Right ventricle myocardium inferior (tissue), 1 donor: ENCODE measurements around the gene TPM1. TPM values are rescaled to one million over a fixed set of nuclear protein-coding genes. Genes with fewer than 3 reads are reported as not detected.
"Not testable (repeated sequence)": the region's sequence is repeated elsewhere in the genome, so short reads cannot be mapped to it uniquely, and the experiment has no call there.

Experiments used
- ATAC-seq: fragments of 200-7000 bp; cut with Tn5 transposase; one replicate; pipeline ENCODE4 v1.9.1; 2020; ENCODE audit warnings: mild to moderate bottlenecking, moderate library complexity
- DNase-seq: peaks from one replicate; pipeline ENCODE4 v3.0.0; 2021; ENCODE audit errors: missing footprints
- intact Hi-C: fragments of 100-400 bp; cut with DNase I; formaldehyde crosslinking; loops from one replicate; pipeline ENCODE4 v1.11.0; 2022
- total RNA-seq: library from RNA; stranded (reverse); fragmentation: NEBNext Ultra II Directional; extraction: Animal tissue kit (Norgen Biotek cat#: 25700); gene quantifications from one replicate; pipeline ENCODE4 v1.2.1, GENCODE V29; 2021
- donor health status: DM: no; HTN: yes; CAD: no; lungs with severe emphysema.

Gene TPM1
- total RNA-seq, 1 donor from 2014 or later: 13,805 TPM

- no peak for ATAC-seq
- intact Hi-C loops: no loop called here
- no peak for DNase-seq
Observed at GRCh38 chr15:63104727-63105126, 62.2 kb downstream of the TPM1 start.

GRCh38 chr15:63105354-63105753, 62.8 kb downstream of the TPM1 start:
- ATAC-seq, intact Hi-C loops, DNase-seq: not testable (repeated sequence)

- DNase-seq (no peak), ATAC-seq (no peak)
- intact Hi-C loops: no loop called here
Observed at GRCh38 chr15:63107895-63108546, 65.5 kb downstream of the TPM1 start.

- intact Hi-C loops: no loop called here
- ATAC-seq (no peak), DNase-seq (no peak)
Observed at GRCh38 chr15:63109498-63109897, 67.0 kb downstream of the TPM1 start.

GRCh38 chr15:63109920-63110319, 67.4 kb downstream of the TPM1 start:
- intact Hi-C loops: no loop called here
- ATAC-seq (no peak), DNase-seq (no peak)

DNA sequence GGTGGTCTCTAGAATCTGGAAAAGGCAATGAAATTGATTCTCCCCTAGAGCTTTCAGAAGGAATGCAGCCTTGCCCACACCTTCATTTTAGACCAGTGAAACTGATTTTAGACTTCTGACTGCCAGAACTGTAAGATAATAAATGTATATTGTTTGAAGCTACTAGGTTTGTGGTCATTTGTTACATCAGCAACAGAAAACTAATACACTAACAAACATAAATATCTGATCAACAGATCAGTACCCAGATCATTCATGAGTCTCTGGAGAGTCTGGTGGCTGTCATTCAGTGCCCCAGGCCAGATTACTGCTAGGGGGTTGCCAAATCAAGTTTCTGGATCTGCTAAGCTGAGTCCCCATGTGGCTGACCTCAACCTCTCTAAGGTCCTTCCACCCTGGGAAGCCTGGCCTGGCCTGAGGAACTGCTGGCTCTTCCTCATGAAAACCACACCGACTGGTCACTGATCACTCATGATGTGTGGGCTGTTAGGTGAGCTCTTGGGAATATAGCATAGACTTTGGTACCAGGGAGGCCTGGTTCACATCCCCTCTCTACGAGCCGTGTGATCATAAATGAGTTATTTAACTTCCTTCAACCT, 68.0 kb downstream of the TPM1 start:
- intact Hi-C loops: no loop called here
- ATAC-seq (no peak), DNase-seq (no peak)

DNA sequence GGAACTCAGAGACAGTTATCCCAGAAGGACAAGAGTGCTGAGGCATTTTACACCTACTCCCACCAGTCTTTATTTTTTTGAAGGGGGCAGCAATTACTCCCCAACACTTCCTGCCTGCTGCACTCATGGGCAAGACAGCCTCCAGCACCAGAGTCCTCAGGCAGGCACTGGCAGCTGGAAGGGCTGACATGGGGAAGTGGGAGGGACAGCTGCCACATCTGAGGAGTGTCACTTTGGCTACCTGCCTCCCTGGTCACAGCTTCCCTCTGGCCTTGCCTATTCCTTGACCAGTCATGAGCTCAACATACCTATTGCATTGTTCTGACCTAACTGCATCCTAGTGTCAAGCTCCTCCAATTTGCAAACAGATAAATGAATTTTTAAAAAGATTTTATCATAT, 68.9 kb downstream of the TPM1 start:
- intact Hi-C loops: no loop called here
- ATAC-seq (no peak), DNase-seq (no peak)

GRCh38 chr15:63112871-63113270, 70.3 kb downstream of the TPM1 start:
- ATAC-seq (no peak), DNase-seq (no peak)
- intact Hi-C loops: no loop called here

GRCh38 chr15:63114465-63114864, 71.9 kb downstream of the TPM1 start:
- DNase-seq: no peak
- no peak for ATAC-seq
- intact Hi-C loops: no loop called here

Other genes starting within 250 kb of the TPM1 start
- gene LACTB, start 79.1 kb downstream of the TPM1 start, total RNA-seq: 29.5 TPM
- gene RPS27L, start 114.7 kb downstream of the TPM1 start, total RNA-seq: 193 TPM
- gene RAB8B, start 146.9 kb downstream of the TPM1 start, total RNA-seq: 12.3 TPM
- gene APH1B, start 234.9 kb downstream of the TPM1 start, total RNA-seq: 6.2 TPM